GM12878 (cell line): ENCODE results near the gene TMEM223. TPM values are rescaled to one million over a fixed set of nuclear protein-coding genes. Genes with fewer than 3 reads are reported as not detected.
A peak's percentile ranks its signal among the peaks of the same experiment; 100 is the strongest.

Experiments
- BCL3 ChIP-seq: IDR thresholded peaks from 2 replicates; pipeline ENCODE4 v1.6.1; 2011; ENCODE audit warnings: borderline replicate concordance, low read depth, mild to moderate bottlenecking, moderate library complexity, low read length; ENCODE audit not compliant: insufficient read depth, poor library complexity, severe bottlenecking
- BHLHE40 ChIP-seq, 2 experiments: fragments of 450-650 bp in 1 of 2; IDR thresholded peaks; 2 replicates each; pipeline ENCODE4 v1.6.1; 2011 to 2017; ENCODE audit warnings: low read depth in 2 of 2, borderline replicate concordance in 1 of 2, improper control_type of control experiment in 1 of 2, low read length in 1 of 2, mild to moderate bottlenecking in 1 of 2
- IKZF1 ChIP-seq: fragments of 450-650 bp; conservative IDR thresholded peaks from 2 replicates; pipeline ENCODE4 v1.6.1; 2017; ENCODE audit warnings: antibody characterized with exemption, mild to moderate bottlenecking
- NBN ChIP-seq: fragments of 450-650 bp; IDR thresholded peaks from 2 replicates; pipeline ENCODE4 v1.6.1; 2016
- NFIC ChIP-seq: IDR thresholded peaks from 2 replicates; pipeline ENCODE4 v1.6.1; 2012; ENCODE audit warnings: low read depth, mild to moderate bottlenecking, inconsistent platforms, low read length, moderate library complexity
- NFXL1 ChIP-seq: fragments of 450-650 bp; IDR thresholded peaks from 2 replicates; pipeline ENCODE4 v1.6.1; 2017; ENCODE audit warnings: antibody characterized with exemption, mild to moderate bottlenecking, borderline replicate concordance
- NFYB ChIP-seq: IDR thresholded peaks from 2 replicates; pipeline ENCODE4 v1.6.1; 2011; ENCODE audit warnings: low read depth, mild to moderate bottlenecking, low read length, improper control_type of control experiment, moderate library complexity; ENCODE audit not compliant: insufficient read depth
- NRF1 ChIP-seq: conservative IDR thresholded peaks from 2 replicates; pipeline ENCODE4 v1.6.1; 2011; ENCODE audit warnings: mild to moderate bottlenecking, low read depth, low read length, improper control_type of control experiment
- RFX5 ChIP-seq: IDR thresholded peaks from 2 replicates; pipeline ENCODE4 v1.6.1; 2011; ENCODE audit warnings: low read depth, low read length, improper control_type of control experiment
- RUNX3 ChIP-seq: IDR thresholded peaks from 2 replicates; pipeline ENCODE4 v1.6.1; 2012; ENCODE audit warnings: low read length, inconsistent platforms
- SIX5 ChIP-seq: IDR thresholded peaks from 2 replicates; pipeline ENCODE4 v1.6.1; 2011; ENCODE audit warnings: mild to moderate bottlenecking, low read depth, low read length, moderate library complexity; ENCODE audit not compliant: severe bottlenecking
- SMAD5 ChIP-seq: IDR thresholded peaks from 2 replicates; pipeline ENCODE4 v1.6.1; 2016; ENCODE audit warnings: antibody characterized with exemption, low read depth
- SUPT20H ChIP-seq: IDR thresholded peaks from 2 replicates; pipeline ENCODE4 v1.6.1; 2011; ENCODE audit warnings: low read depth, mild to moderate bottlenecking, low read length, moderate library complexity, borderline replicate concordance; ENCODE audit not compliant: control insufficient read depth
- USF2 ChIP-seq: IDR thresholded peaks from 2 replicates; pipeline ENCODE4 v1.6.1; 2011; ENCODE audit warnings: low read depth, low read length, improper control_type of control experiment, borderline replicate concordance
- ZBTB33 ChIP-seq: fragments of 450-650 bp; IDR thresholded peaks from 2 replicates; pipeline ENCODE4 v1.6.1; 2017; ENCODE audit warnings: mild to moderate bottlenecking
- ZBTB4 ChIP-seq: fragments of 450-650 bp; formaldehyde crosslinking; IDR thresholded peaks from 2 replicates; pipeline ENCODE4 v1.4.0; 2022; ENCODE audit warnings: mild to moderate bottlenecking, moderate library complexity
- ZNF687 ChIP-seq: fragments of 450-650 bp; IDR thresholded peaks from 2 replicates; pipeline ENCODE4 v1.6.1; 2017; ENCODE audit warnings: mild to moderate bottlenecking, moderate library complexity
- polyA plus RNA-seq, 11 experiments: library from polyadenylated mRNA; depleted of rRNA in 4 of 11; unstranded in 6 of 11; stranded (reverse) in 5 of 11; fragments of >200 nt; fragmentation: Nextera tagmentation in 4 of 11; fragmentation: Illumina TruSeq in 1 of 11; extraction: Ambion mirVana in 4 of 11; extraction: Trizol in 1 of 11; gene quantifications; 1 replicate in 1 of 11; 2 replicates in 10 of 11; pipeline versions ENCODE4 v1.2.1 to v1.2.3, GENCODE V29; 2011 to 2016; ENCODE audit warnings: inconsistent platforms in 2 of 11, missing spikeins in 2 of 11, low read depth in 1 of 11
- total RNA-seq, 4 experiments: library from RNA; depleted of rRNA in 3 of 4; stranded (reverse); fragments of >200 nt in 3 of 4; fragmentation: Illumina TruSeq in 1 of 4; extraction: Trizol in 1 of 4; gene quantifications; 2 replicates each; pipeline versions ENCODE4 v1.2.1 to v1.2.3, GENCODE V29; 2013 to 2021

The TMEM223 gene
- total and polyA plus RNA-seq, 10 of the 15 experiments (the other 5 are each of a cell fraction or from before 2014, with no cell fraction given), result 5.3 to 33.2 (median 14.0) TPM

GRCh38 chr11:62786318-62787004 lies 5.3 kb downstream of the TMEM223 start (continued):
- no peak for TF ChIP-seq ZNF687
- no peak for TF ChIP-seq USF2
- TF ChIP-seq IKZF1, result no peak; the same call in none of the 2 replicates
- TF ChIP-seq NFXL1, result no peak
- no peak for TF ChIP-seq SUPT20H
- no peak for TF ChIP-seq SIX5
- TF ChIP-seq RFX5, result no peak
- peak; percentile 17 to 26; a peak in 1 of 4 replicates for TF ChIP-seq BHLHE40 (IDR thresholded peaks at IDR 0.05; ENCODE audit: borderline replicate concordance in 1 of 2, low read depth in 2 of 2, low read length in 1 of 2)
- TF ChIP-seq NRF1, result no peak
- no peak for TF ChIP-seq NFIC
- TF ChIP-seq BCL3, result no peak
- TF ChIP-seq ZBTB4 (CRISPR knock-in tag), result no peak
- peak; percentile 19; the same call in 1 of the 2 replicates for TF ChIP-seq NBN
- peak; percentile 18; the same call in 1 of the 2 replicates for TF ChIP-seq RUNX3
- no peak for TF ChIP-seq NFYB
- TF ChIP-seq ZBTB33, result no peak
- no peak for TF ChIP-seq SMAD5
